G401 (cell line): ENCODE data around the gene P2RX7. TPM values are rescaled to one million over a fixed set of nuclear protein-coding genes. Genes with fewer than 3 reads are reported as not detected.
A peak's percentile ranks its signal among the peaks of the same experiment; 100 is the strongest.
"Not testable (repeated sequence)": the region's sequence is repeated elsewhere in the genome, so short reads cannot be mapped to it uniquely, and the experiment has no call there.

Experiments
- DNase-seq: peaks from one replicate; pipeline ENCODE4 v3.0.0-alpha.2; 2015; ENCODE audit warnings: low spot score
- in situ Hi-C: cut with HindIII; loops from 2 replicates; pipeline ENCODE4 v1.10.0; 2016; ENCODE audit warnings: low sequenced_read_pairs, mixed read lengths
- total RNA-seq: library from RNA; depleted of rRNA; stranded (reverse); fragments of >200 nt; shearing (Covaris generic); gene quantifications from 2 replicates; pipeline ENCODE4 v1.2.3, GENCODE V29; 2014

The P2RX7 gene
- total RNA-seq, 1 experiment from 2014 or later = not detected

DNA sequence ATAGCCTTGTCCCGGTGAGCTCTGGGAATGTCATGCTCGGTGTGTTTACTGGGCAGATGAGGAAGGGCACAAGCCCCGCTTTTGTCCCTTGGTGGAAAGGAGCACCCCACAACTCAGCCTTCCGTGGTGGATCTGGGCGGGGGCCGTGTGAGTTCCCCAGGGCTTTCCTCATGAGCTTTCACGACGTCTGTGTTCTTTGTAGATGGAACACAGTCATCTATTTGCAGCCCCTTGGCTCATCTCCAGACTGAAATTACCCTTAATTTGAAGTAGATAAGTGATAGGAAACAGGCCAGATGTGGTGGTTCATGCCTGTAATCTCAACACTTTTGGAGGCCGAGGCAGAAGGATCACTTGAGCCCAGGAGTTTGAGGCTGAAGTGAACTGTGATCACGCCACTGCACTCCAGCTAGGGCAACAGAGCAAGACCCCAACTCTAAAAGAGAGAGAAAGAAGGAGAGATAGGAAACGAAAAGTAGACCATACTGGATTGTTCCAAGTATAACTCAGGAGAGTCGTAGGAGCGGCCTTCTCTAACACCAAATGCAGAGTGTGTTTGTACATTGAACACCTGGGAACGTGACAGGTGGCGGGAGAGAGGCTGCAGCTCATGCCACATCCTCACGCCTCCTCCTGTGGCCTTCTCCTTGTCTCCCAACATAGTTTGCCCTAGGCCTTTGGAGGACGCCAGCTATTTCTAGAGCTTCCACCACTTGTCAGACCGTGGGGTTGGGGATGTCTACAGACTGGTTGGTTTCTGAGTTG is 86.1 kb downstream of the P2RX7 start:
- DNase-seq = no peak
- in situ Hi-C loops = no loop called here

DNA sequence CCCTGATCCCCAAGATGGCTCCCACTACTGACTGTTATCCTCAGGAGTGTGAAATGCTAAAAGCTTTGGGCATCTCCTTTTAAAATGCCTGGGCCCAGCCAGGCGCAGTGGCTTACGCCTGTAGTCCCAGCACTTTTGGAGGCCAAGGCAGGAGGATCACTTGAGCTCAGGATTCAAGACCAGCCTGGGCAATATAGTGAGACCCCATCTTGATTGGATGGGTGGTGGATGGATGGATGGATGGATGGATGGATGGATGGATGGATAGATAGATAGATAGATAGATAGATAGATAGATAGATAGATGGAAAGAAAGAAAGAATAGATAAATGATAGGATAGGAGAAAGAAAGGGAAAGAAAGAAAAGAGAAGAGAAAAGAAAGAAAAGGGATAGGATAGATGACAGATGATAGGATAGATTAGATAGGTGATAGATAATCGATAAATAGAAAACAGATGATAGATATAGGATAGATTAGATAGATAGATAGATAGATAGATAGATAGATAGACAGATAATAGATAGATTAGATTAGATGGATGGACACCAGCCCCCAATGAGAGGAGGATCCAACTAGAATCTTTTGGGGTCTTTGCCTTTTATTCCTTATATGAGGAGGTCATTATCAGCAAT is 86.8 kb downstream of the P2RX7 start:
- in situ Hi-C loops = no loop called here
- DNase-seq = no peak

DNA sequence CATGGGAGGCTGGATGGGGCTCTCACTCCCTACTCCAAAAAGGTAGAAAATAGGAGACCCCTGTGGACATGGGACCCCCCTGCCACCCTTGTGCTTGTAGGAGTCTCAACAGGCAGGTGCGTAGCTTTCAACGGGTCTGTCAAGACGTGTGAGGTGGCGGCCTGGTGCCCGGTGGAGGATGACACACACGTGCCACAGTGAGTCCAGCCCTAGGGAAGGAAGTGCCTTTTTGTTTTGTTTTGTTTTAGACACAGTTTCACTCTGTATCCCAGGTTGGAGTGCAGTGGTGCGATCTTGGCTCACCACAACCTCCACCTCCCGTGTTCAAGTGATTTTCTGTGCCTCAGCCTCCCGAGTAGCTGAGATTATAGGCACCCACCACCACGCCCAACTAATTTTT is 90.2 kb downstream of the P2RX7 start:
- in situ Hi-C loops = no loop called here
- DNase-seq = no peak

DNA sequence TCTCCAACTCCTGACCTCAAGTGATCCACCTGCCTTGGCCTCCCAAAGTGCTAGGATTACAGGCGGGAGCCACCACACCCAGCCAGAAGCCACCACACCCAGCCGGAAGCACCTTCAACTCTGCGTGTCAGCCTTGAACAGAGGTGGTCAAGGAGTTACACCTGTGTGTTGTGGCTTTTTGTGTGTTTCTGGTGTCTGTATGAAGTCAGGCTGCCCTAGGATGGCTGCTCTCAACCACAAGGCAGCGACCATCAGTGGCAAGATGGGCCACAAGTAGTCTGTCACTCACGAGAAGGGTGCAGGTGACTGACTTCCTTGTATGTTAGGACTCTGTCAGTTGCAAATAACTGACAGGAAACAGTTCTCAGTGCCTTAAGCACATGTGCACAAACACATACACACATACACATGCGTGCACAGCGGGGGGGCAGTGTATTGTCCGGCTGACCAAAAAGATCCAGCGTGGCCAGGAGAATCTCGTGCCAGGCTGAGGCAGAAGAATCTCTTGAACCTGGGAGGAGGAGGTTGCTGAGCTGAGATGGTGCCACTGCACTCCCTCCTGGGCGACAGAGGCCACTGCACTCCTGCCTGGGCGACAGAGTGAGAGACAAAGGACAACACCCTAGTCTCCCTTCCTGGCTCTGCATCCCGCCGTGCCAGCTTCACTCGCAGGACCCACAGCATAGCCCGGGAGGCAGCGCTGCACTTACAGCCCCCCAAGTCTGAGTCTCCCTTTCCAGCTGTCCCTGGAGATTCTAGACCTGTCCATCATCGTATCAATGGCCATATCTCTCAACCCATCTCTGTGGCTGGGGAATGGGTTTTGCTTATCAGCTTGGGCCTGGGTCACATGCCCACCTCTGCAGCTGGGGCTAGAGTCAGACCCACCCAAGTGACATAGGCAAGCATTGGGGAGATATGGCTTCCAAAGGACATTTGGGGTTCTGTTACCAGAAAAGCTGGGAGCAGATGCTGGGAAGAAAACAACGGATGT is 90.9 kb downstream of the P2RX7 start:
- in situ Hi-C loops = no loop called here
- peak; percentile 73 for DNase-seq

DNA sequence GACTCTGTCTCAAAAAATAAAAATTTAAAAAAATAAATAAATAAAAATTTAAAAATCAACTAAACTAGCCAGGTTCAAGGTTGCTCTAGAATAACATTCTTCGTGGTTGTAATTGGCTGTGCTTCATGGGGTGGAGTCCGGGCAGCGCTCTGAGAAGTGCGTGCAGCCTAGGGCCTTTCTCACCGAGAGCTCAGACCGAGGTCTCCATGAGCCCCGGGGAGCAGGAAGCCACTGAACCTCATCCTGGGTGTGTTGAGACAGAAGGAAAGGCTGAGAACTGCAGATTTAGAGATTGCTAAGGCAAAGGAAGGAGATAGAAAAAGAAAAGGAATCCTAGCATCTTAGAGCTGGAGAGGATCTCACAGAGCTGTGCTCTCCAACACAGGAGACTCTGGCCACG is 91.9 kb downstream of the P2RX7 start:
- in situ Hi-C loops = no loop called here
- no peak for DNase-seq

DNA sequence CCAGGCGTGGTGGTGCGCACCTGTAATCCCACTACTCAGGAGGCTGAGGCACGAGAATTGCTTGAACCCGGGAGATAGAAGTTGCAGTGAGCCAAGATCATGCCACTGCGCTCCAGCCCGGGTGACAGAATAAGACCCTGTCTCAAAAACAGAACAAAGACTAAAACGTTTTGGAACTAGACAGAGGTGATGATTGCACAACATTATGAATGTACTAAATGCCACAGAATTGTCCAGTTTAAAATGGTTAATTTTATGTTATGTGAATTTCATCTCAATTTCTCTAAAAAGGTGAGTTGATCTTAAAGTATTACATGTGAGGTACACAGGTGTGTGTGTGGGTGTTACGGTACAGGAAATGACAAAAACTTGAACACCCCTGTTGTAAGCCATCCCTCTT is 93.7 kb downstream of the P2RX7 start:
- DNase-seq = no peak
- in situ Hi-C loops = no loop called here

DNA sequence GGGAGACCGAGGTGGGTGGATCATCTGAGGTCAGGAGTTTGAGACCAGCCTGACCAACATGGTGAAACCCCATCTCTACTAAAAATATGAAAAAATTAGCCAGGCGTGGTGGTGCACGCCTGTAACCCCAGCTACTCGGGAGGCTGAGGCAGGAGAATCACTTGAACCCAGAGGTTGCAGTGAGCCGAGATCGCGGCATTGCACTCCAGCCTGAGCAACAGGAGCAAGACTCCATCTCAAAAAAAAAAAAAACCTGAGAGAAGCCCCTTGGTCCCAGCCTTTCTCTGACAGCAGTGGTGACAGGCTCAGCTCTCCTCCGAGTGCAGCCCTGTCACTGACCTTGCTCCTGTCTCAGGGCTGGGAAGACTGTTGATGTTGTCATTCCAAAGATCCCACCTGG is 94.2 kb downstream of the P2RX7 start:
- in situ Hi-C loops, DNase-seq: not testable (repeated sequence)

DNA sequence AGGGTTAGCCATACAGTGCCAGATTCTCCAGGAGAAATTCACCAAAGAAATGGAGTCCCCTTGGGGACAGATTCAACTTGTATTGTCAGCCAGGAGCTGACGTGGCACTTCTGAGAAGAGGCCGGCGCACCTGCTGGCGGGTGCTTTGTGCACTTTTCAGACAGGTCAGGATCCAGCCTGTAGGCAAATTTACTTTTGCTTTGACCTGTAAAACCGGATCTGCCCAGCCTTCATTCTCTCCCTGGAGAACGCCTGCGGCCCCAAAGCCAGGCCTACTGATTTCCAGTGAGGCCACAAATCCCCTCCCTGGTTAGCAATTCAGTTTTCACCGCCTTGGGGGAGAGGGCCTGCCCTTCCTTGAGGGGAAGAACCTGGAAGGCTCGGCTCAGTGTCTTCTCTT is 94.6 kb downstream of the P2RX7 start:
- no peak for DNase-seq
- in situ Hi-C loops = no loop called here

DNA sequence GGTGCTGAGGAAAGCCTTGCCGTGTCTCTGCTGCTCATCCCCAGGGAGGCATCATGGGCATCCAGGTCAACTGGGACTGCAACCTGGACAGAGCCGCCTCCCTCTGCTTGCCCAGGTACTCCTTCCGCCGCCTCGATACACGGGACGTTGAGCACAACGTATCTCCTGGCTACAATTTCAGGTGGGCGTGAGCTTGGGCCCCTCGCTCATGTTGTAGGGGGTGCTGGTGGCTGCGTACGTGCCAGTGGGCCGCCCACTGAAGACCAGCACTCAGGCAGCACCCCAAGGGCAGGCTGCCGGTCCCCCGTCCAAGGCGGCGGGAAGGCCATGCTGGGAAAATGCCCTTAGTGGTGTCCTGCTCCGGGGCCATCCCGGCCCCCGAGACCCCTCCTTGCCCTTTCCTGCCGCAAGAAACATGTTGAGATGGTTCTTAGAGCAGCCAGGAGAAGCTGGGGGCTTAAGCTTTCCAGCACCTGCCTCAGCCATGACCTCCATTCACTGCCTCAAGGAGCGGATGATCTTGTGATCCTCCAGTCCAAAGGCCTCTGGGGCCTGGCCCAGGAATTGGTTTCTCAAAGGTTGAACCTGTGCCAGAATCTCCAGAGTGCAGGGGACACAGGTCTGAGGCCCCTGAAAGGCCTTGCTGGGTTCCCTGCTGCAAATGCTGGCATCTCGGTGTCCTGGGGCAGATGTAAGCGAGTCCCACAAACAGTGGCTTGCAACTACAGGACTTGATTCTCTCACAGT is 96.4 kb downstream of the P2RX7 start:
- in situ Hi-C loops = no loop called here
- DNase-seq = no peak

DNA sequence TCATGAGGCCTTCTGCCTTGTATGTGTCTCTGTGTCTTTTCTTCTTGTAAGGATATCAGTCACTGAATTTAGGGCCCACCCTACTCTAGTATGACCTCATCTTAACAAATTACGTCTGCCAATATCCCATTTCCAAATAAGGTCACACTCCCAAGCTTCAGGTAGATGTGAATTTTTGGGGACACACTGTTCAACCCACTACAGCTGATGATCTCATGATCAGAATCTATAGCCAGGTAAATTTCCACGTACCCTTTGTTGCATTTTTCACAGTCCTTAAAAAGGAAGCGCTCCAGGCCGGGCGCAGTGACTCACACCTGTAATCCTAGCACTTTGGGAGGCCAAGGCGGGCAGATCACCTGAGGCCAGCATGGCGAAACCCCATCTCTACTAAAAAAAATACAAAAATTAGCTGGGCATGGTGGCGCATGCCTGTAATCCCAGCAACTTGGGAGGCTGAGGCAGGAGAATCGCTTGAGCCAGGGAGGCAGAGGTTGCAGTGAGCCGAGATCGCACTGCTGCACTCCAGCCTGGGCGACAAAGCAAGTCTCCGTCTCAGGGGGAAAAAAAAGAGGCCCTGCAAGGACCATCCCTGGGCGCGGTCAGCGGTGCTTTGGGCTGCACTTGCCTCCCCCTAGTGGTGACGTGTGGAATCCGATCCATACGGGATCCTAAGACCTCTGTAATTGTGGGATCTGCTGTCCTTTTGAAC is 97.3 kb downstream of the P2RX7 start:
- DNase-seq = peak; percentile 87
- in situ Hi-C loops = not testable (repeated sequence)

DNA sequence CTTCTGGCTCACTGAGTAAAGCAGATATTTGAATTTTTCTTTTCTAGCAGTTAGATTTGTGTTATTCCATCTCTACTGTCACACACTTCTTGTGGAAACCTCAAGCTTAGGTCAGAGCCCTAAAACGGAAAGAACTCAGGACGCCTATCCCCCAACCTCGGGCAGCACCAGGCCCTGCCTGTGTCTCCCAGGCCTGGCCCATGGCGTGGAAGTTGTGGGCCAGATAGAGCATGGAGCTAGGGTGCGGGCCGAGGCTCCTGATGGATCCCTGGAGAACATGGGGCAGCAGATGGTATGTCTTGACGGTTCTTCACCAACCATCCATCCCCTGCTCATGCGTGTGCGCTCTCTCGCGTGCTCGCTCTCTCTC is 97.8 kb downstream of the P2RX7 start:
- in situ Hi-C loops = no loop called here
- no peak for DNase-seq

DNA sequence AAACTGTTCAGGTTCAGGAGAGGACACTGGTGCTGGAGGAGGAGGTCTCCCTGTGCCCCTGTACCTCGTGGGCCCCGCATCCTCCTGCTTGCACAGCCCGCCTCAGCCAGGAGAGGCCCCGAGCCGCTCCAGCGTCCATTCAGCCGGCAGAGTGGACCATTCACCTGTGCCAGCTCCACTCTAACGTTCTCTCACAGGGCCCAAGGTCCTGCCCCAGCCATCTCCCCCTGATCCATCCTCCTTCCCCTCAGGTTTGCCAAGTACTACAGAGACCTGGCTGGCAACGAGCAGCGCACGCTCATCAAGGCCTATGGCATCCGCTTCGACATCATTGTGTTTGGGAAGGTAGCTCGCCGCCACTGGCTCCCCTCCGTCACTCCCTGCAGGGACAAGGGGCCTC is 99.5 kb downstream of the P2RX7 start:
- peak; percentile 54 for DNase-seq
- in situ Hi-C loops = no loop called here

DNA sequence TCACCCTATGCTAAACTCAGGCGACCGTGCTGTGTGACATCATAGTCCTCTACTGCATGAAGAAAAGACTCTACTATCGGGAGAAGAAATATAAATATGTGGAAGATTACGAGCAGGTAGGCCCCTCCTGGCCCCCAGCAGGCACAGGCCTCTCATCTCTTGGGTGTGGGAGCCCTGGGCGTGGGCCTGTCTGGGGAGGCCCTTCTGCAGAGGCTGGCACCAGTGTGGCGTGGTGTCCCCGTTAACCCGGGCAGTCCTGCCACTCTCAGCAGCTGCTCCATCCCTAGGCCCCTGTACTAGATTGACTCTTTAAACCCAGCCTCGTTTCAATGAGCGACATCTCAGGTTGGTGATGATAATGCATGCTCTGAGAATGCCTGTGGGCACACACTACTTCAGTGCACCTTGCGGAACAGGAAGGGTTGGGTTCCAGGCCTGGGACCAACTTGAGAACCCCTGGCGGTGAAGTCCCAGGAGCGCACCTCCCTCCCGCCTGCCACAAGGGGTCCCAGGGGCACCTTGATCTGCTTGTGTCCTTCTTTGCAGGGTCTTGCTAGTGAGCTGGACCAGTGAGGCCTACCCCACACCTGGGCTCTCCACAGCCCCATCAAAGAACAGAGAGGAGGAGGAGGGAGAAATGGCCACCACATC is 100.4 kb downstream of the P2RX7 start:
- in situ Hi-C loops = no loop called here
- DNase-seq = no peak

DNA sequence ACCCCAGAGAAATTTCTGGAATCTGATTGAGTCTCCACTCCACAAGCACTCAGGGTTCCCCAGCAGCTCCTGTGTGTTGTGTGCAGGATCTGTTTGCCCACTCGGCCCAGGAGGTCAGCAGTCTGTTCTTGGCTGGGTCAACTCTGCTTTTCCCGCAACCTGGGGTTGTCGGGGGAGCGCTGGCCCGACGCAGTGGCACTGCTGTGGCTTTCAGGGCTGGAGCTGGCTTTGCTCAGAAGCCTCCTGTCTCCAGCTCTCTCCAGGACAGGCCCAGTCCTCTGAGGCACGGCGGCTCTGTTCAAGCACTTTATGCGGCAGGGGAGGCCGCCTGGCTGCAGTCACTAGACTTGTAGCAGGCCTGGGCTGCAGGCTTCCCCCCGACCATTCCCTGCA is 100.9 kb downstream of the P2RX7 start:
- in situ Hi-C loops = no loop called here
- DNase-seq = no peak

DNA sequence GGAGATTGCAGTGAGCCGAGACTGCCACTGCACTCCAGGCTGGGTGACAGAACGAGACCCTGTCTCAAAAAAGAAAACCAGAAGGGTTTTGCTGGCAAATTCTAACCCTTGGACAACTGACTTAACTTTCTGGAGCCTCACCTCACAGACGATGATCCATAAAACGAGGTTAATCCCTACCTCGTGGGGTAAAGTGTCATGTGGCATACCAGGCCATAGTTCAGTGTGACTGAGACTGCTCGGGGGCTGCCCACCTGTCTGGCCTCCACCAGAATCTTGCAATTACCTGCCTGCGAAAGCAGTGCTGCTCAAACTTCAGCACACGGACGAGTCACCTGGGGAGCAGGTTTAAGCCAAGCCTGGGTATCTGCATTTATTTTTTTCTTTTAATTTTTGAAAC is 104.1 kb downstream of the P2RX7 start:
- in situ Hi-C loops = no loop called here
- DNase-seq = no peak

DNA sequence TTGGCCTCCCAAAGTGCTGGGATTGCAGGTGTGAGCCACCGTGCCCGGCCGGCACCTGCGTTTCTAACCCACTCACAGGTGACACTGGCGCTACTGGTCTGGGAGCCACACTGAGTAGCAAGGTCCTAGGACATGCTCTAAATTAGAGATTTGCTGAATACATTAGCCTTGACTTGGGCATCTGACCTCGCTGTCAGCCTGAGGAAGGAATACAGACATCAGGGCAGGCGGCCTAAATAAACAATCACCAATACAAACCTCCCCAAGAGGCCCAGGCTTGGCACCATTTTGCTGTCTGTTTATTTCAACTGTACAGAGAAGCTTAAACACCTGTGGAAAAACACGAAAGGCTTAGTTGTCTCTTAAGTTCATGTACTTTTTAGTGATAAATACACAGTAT is 104.7 kb downstream of the P2RX7 start:
- in situ Hi-C loops = no loop called here
- no peak for DNase-seq
